Middle frontal gyrus (tissue), 1 donor: ENCODE data around the gene RETREG1.
"Not testable (repeated sequence)": the region's sequence is repeated elsewhere in the genome, so short reads cannot be mapped to it uniquely, and the experiment has no call there.

ENCODE experiments used
- DNase-seq: peaks from one replicate; pipeline ENCODE4 v3.0.0-alpha.2; 2015; ENCODE audit warnings: low spot score; ENCODE audit errors: extremely low spot score

Gene RETREG1

GRCh38 chr5:16457853-16458252, 158.9 kb downstream of the RETREG1 start:
- no peak for DNase-seq

- DNase-seq = no peak
Measured at GRCh38 chr5:16457451-16457850, 159.3 kb downstream of the RETREG1 start.

GRCh38 chr5:16456103-16456832, 160.5 kb downstream of the RETREG1 start:
- DNase-seq = peak; percentile 74

DNA sequence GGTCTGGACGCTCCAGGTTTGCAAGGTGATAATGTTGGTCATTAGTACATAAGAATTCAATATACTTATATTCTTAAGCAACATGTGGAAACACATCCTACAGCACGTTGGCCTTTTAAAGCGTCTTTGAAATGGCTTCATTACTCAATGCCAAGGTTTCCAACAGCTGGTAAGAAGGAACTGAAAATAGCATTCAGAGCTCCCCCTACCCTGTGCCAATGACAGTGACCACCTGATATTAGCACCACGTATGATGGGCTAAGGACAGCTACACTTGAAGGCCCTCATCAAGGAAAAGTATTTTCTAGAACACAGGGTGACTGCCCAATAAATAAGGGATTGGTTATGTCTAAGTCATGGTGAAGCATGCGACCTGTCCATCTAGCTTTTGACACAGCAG, 161.1 kb downstream of the RETREG1 start:
- no peak for DNase-seq

DNA sequence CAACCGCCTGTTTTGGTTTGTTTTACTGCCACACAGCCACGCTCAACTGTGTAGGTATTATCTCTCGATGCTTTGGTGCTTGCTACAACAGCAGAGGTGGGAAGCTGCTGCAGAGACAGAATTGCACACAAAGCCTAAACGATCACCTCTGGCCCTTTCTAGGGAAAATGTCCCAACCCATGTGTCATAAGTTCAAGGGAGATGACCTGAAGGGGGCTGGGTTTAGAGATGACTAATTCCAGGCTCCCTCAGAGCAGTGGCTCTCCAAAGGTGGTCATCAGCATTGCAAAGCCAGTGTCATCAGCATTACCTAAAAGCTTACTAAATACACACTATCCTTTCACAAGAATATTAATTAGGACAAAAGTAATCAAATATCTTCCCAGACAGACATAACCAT, 162.1 kb downstream of the RETREG1 start:
- DNase-seq = no peak

DNA sequence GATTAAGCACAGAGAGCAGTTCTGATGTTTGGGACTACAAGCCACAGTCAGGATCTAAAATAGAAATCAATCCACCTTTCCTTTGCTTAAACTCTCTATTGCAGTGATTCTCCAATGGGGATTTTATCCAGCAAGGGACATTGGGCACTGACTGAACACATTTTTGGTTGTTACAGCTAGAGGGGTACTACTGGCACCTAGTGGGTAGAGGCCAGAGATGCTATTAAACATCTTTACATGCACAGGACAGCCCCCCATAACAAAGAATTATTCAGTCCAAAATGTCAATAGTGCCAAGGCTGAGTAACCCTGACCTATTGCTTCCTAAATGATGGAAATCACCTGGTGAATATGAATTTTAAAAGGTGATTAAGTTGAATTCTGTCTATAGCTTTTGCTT, 163.2 kb downstream of the RETREG1 start:
- no peak for DNase-seq

GRCh38 chr5:16450163-16450562, 166.6 kb downstream of the RETREG1 start:
- no peak for DNase-seq

GRCh38 chr5:16446993-16447392, 169.8 kb downstream of the RETREG1 start:
- no peak for DNase-seq

DNA sequence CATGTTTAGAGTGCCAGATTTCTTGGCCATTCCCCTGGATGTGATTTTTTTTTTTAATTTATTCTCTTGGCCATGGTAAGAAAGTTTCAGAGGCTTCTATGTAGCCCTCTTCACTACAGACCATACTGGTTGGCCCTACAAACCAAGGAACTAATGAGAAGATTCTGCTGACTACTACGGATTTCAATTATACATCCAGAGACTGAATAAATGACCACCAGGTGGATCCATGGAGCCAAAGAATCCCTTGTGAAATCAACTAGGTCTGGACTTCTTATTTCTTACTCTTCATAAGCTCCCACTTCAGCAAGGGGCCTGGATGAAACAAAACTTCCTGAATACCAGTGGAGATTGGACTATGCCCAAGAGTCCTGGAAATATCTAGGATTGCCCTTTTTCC, 178.8 kb downstream of the RETREG1 start:
- no peak for DNase-seq

- DNase-seq = not testable (repeated sequence)
Measured at GRCh38 chr5:16436065-16436682, 180.6 kb downstream of the RETREG1 start.

GRCh38 chr5:16431490-16431889, 185.3 kb downstream of the RETREG1 start:
- no peak for DNase-seq

- no peak for DNase-seq
Measured at GRCh38 chr5:16430349-16431089, 186.3 kb downstream of the RETREG1 start.

GRCh38 chr5:16428359-16428758, 188.4 kb downstream of the RETREG1 start:
- no peak for DNase-seq

GRCh38 chr5:16427587-16427986, 189.2 kb downstream of the RETREG1 start:
- DNase-seq = no peak
